GM21367 (cell line): ENCODE results near the gene TNNC2.
"Not testable (repeated sequence)": the region's sequence is repeated elsewhere in the genome, so short reads cannot be mapped to it uniquely, and the experiment has no call there.

Experiments
- ATAC-seq: cut with Tn5 transposase; IDR thresholded peaks from one replicate; pipeline ENCODE4 v1.9.1; 2021; ENCODE audit not compliant: unreplicated experiment

Gene TNNC2

DNA sequence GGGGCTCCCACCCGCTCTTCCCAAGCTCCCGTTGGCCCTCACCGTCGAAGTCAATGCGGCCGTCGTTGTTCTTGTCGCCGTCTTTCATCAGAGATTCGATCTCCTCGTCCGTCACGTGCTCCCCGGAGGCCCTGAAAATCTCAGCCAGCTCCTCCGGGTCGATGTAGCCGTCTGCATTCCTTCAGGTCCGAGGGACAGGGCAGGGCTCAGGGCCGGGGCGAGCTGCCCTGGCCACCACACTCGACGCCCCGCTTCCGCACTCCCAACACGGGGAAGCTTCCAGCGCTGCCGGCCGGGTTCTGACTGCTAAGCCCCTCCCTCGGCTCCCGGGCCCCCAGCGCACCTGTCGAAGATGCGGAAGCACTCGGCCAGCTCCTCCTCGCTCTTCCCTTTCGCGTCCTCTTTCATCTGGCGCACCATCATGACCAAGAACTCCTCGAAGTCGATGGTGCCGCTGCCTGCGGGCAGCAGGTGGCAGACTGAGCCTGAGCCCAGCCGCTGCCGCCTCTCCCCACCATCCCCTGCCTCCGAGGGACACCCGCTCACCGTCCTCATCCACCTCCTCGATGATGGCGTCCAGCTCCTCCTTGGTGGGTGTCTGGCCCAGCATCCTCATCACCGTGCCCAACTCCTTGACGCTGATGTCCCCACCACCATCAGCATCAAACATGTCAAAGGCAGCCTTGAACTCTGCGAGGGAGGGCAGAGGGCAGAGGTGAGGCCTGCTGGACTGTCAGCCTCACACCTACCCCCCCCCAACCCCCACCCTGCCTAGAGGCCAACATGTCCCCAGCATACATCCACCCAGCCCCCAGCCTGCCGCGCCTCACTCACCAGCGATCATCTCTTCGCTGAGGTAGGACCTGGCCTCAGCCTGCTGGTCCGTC is 2.9 kb downstream of the TNNC2 start:
- no peak for ATAC-seq

DNA sequence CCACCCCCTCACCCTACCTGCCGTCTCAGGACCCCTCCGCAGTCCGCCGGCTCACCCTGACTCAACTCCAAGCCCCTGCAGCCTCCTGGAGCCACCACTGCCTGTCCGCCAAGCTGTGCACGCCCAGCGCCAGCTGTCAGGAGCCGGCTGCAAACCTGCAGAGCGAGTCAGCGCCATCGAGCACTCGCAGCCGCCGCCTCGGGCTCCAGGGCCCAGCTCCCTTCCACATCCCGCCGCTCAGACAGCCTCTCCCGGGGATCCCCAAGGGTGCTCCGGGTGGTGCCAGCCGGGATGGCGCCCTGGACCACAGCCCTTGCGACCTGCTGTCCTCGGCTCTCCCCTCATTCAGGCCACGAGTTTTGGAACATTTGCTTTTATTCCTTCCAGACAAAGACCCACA is 4.3 kb downstream of the TNNC2 start:
- ATAC-seq, result no peak

- ATAC-seq, result no peak
Measured at GRCh38 chr20:45821947-45822346, 5.2 kb downstream of the TNNC2 start.

DNA sequence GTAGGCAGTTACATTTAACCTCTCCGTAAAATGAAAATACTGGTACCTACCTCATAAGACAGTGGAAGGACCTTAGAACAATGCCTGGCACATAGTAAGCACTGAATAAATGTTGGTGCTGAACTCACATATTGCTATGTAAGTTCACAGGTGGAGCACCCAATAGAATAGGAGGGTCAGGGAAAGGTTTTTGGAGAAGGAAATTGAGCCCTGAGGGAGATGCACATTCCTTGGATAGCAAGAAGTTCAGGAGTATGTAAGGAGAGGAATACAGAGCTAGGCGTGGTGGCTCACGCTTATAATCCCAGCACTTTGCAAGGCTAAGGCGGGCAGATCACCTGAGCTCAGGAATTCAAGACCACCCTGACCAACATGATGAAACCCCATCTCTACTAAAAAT is 7.6 kb downstream of the TNNC2 start:
- ATAC-seq, result no peak

DNA sequence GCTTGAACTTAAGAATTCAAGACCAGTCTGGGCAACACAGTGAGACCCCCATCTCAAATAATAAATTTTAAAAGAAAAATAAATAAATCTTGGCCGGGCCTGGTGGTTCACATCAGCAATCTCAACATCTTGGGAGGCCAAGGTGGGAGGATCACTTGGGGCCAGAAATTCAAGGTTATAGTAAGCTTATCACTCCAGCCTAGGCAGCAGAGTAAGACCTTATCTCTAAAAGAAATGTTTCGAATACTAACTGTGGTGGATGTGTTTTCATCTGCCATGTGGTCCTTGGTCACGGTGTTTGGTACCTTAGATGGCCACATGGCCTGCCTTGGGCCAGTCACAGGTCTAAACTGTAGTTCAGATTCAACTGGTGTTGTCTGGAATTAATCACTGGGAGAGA is 8.9 kb downstream of the TNNC2 start:
- ATAC-seq, result no peak

- no peak for ATAC-seq
Measured at GRCh38 chr20:45817376-45818194, 9.5 kb downstream of the TNNC2 start.

GRCh38 chr20:45816951-45817350 is 10.2 kb downstream of the TNNC2 start:
- ATAC-seq, result no peak

DNA sequence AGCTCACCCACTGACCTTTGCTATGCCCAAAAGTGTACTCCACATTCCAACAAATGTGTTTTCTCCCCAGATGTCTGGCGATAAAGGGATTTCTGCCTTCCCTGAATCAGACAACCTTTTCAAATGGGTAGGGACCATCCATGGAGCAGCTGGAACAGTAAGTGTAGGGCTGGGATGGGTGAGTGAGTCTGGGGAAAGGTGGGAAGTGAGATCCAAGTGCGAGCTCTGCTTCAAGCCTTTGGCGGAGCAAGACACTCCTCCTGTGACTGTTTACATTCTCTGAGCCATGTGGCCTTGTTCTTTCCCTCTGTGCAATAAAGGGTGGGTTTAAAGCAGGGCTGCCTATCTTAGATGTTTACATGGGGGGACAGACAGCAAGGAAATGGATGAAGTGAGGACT is 12.8 kb downstream of the TNNC2 start:
- ATAC-seq, result no peak

DNA sequence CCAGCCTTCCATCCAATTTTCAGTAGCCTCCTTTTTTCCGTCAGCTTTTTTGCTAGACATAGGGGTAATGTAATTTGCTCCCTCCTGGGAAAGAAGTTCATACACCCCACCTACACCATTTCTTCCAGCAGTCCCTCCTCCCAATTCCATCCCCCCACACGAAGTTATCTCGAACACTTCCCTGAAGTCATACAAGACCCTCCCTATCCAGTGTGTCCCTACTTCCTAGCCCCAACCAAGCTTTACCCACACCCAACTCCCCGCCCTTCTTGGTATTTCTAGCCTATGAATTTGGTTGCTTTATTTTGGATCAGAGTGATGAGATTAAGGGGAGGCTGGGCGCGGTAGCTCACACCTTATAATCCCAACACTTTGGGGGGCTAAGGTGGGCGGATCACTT is 13.6 kb downstream of the TNNC2 start:
- ATAC-seq, result no peak

DNA sequence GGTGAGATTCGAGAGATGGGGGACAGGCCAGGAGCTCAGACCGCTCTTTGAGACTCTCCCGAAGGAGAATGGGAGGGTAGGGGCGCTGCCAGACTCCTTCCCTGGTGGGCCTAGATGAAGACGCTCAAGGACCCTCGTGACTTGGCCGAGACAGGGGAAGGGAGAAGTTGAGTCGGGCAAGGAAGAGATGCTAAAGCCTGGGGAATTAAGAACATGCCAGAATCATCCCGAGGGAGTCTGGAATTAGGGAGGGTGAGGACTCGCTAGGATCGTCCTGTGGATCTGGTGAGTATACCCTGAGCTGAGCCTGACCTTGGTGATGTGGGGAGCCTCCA is 14.1 kb downstream of the TNNC2 start:
- no peak for ATAC-seq

GRCh38 chr20:45812157-45813005 is 14.7 kb downstream of the TNNC2 start, which contains the start of gene UBE2C:
Gene UBE2C, plus strand, starts transcription at chr20:45812644. Its CDS starts 52 bp downstream, at chr20:45812696.
- peak; percentile 94 for ATAC-seq

DNA sequence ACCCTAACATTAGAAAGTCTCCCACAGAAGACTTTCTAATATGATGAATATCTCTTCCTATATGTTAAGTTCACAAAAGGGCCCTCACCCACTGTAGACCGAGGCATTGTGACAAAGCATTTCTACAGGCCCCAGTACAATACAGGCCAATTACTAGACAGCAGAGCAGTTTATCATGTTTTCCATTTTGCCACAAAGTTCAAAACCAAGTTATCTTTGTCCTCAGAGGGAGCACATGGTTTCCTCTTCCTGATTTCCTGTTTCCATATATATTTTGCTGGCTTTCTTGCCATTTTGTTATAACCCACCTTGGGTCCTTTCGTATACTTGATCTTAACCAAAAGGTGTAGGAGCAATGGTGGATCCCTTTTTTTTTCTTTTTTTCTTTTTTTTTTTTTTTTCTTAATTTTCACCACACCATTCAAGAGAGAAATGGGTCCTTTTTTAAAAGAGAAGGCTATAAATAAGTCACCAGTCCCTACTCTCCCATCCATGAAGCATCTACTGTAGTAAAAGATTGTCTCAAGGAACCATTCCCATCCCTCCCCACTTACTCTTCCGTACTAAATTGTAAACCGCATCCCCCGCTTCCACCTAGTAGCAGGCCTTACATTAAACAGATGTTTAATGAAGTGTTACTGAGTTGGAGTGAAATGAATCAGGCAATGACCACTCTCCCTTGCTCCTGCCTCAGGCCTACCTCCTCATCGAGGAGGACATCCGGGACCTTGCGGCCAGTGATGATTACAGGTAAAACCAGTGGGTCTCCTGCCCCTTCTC is 16.7 kb downstream of the TNNC2 start:
- ATAC-seq, result no peak

GRCh38 chr20:45801851-45802250 is 25.3 kb downstream of the TNNC2 start:
- no peak for ATAC-seq

DNA sequence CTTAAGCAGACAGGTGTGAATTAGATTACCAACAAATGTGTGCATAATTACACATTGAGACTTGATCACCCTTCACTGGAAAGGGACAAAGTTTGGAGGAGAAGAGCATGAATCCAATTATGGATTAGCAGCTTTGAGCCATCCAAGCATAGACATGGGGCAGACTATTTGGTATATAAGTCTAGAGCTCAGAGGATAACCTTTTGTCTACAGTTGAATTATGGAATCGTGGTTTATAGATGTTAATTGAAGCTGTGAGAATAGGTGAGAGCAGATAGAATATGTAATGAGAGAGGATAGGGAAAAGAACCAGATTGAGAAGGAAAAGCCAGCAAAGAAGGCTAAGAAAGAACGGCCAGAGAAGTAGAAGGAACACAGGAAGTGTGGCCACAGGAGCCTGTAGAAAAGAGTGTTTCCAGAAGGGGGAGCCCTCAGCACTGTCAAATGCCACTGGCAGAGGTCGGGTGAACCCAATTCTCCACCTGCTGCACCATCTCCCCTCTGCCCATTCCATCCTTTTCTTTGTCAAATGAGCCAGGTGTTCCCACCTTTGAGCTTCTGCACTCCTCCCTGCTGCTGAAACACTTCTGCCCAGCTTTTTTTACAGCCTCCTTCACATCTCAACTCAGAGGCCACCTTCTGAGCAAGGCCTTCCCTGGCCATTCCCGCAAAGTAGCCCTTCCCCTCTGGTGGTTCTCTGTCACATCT is 28.0 kb downstream of the TNNC2 start:
- ATAC-seq, result no peak

DNA sequence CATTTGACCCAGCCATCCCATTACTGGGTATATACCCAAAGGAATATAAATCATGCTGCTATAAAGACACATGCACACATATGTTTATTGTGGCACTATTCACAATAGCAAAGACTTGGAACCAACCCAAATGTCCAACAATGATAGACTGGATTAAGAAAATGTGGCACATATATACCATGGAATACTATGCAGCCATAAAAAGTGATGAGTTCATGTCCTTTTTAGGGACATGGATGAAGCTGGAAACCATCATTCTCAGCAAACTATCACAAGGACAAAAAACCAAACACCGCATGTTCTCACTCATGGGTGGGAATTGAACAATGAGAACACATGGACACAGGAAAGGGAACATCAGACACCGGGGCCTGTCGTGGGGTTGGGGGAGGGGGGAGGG is 29.2 kb downstream of the TNNC2 start:
- ATAC-seq, result not testable (repeated sequence)

DNA sequence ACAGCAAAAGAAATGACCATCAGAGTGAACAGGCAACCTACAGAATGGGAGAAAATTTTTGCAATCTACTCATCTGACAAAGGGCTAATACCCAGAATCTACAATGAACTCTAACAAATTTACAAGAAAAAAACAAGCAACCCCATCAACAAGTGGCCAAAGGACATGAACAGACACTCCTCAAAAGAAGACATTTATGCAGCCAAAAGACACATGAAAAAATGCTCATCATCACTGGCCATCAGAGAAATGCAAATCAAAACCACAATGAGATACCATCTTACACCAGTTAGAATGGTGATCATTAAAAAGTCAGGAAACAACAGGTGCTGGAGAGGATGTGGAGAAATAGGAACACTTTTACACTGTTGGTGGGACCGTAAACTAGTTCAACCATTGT is 29.6 kb downstream of the TNNC2 start:
- ATAC-seq, result not testable (repeated sequence)

DNA sequence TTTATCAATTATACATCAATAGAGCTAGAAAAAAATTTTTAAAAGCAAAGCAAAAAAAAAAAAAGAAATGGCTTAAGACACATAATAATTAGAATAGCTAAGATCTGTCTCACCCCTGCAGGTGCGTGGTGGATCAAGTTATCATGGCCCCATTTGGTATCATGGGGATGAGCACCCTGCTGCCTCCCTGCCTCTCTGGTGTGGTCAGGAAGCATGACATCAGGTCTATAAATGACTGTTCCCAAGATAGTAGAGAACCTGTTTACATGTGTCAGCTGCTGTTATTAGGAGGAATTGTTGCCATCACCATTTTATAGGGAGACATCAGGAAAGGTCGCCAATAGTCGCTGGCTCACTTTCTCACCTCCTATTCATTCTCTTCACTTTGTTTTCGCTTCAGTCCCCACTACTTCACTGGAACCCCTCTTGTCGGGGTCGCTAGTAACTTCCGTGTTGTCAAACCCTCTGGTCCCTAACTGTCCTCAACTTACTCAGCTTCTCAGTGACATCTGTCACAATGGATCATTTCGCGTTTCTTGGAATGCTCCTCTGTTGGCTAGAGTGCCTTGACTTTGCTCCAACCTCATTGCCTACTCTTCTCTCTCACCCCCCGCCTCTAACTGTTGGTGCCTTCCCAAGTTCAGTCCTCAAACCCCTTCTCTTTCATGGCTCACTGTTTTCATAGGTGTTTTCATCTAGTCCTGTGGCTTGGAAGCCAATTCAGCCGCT is 30.6 kb downstream of the TNNC2 start:
- ATAC-seq, result no peak

DNA sequence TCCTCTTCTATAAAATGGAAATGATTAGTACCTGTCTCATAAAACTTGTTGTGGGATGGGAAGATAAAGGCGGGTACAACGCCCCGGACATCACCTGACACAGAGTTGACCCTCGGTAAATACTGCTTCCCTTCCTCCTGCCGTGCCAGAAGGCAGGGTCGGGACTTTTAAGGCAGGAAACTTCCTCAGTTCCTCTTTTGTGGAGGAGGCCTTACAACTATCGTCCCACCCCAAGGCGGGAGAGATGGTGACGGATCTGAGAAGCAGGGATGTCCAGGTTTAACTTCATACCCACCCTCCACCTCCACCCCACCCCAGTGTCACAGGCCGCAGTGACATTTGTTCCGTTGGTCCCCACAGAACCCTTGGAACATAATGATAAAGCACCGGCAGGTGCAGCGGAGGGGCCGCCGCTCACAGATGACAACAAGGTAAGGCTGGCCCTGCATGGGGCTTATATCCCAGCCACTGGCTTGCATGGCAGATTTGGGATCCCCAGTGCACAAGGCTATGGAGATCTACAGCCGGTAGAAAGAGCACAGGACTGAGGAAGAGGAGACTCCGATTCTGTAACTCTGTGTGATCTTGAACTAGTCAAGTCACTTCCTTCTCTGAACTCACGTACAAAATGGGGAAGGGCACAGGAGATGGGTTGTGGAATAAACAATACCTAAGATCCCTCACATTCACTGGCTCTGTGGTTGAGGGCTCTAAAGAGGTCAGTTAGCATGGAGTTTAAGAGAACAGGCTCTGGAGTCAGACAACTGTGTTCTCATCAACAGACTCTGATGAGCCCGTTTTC is 34.6 kb downstream of the TNNC2 start:
- ATAC-seq, result no peak
